G401.6 (cell line): ENCODE data around the gene OPTN.
"Not testable (repeated sequence)": the region's sequence is repeated elsewhere in the genome, so short reads cannot be mapped to it uniquely, and the experiment has no call there.

Experiments used
- FAIRE-seq: peaks from 2 replicates; lab custom pipeline; 2012; peaks lifted over from hg19 to GRCh38; lab: Jason Lieb, UNC

Gene OPTN

GRCh38 chr10:13099666-13100348, at the start of gene OPTN:
OPTN (plus strand) TSS chr10:13100163; CDS start chr10:13109123, 8,960 bp downstream.
- FAIRE-seq: no peak

GRCh38 chr10:13051126-13051694, 48.8 kb upstream of the OPTN start:
- FAIRE-seq: no peak

- not testable (repeated sequence) for FAIRE-seq
These were observed 46.8 kb upstream of the OPTN start for GRCh38 chr10:13053208-13053607.

GRCh38 chr10:13053794-13054462, 46.0 kb upstream of the OPTN start:
- FAIRE-seq: no peak

- no peak for FAIRE-seq
These were observed 45.1 kb upstream of the OPTN start for GRCh38 chr10:13054844-13055243.

- FAIRE-seq: no peak
These were observed 43.4 kb upstream of the OPTN start for GRCh38 chr10:13056456-13057077.

GRCh38 chr10:13062803-13063202, 37.2 kb upstream of the OPTN start:
- FAIRE-seq: no peak

- no peak for FAIRE-seq
These were observed 33.4 kb upstream of the OPTN start for GRCh38 chr10:13066527-13066926.

- no peak for FAIRE-seq
These were observed 32.5 kb upstream of the OPTN start for GRCh38 chr10:13067431-13067830.

GRCh38 chr10:13068071-13068470, 31.9 kb upstream of the OPTN start:
- FAIRE-seq: no peak

GRCh38 chr10:13068484-13068883, 31.5 kb upstream of the OPTN start:
- FAIRE-seq: no peak

GRCh38 chr10:13072339-13072738, 27.6 kb upstream of the OPTN start:
- FAIRE-seq: no peak

- peak; percentile 85 for FAIRE-seq
These were observed 25.2 kb upstream of the OPTN start for GRCh38 chr10:13074563-13075451.

GRCh38 chr10:13078912-13079775, 20.8 kb upstream of the OPTN start:
- FAIRE-seq: no peak

- FAIRE-seq: no peak
These were observed 20.2 kb upstream of the OPTN start for GRCh38 chr10:13079776-13080050.

GRCh38 chr10:13080643-13081042, 19.3 kb upstream of the OPTN start:
- FAIRE-seq: no peak

- not testable (repeated sequence) for FAIRE-seq
These were observed 16.3 kb upstream of the OPTN start for GRCh38 chr10:13083700-13084099.

- no peak for FAIRE-seq
These were observed 13.9 kb upstream of the OPTN start for GRCh38 chr10:13086056-13086455.

- FAIRE-seq: no peak
These were observed 12.4 kb upstream of the OPTN start for GRCh38 chr10:13087601-13087985.

GRCh38 chr10:13087986-13088618, 11.9 kb upstream of the OPTN start:
- no peak for FAIRE-seq

GRCh38 chr10:13089345-13089744, 10.6 kb upstream of the OPTN start:
- FAIRE-seq: no peak
